H1 (cell line): Measurements from ENCODE around the gene RAVER2. TPM values are rescaled to one million over a fixed set of nuclear protein-coding genes. Genes with fewer than 3 reads are reported as not detected.

ENCODE experiments used
- CTCF ChIA-PET: fragments of 300-600 bp; sonication (Branson Sonifier 250); formaldehyde crosslinking; loops from one replicate; lab custom pipeline; 2021; ENCODE audit not compliant: partially characterized antibody; lab: Charles Lee
- POLR2A ChIA-PET: fragments of 300-600 bp; sonication (Branson Sonifier 250); formaldehyde crosslinking; loops from one replicate; lab custom pipeline; 2021; ENCODE audit warnings: inconsistent platforms; ENCODE audit not compliant: partially characterized antibody; lab: Charles Lee
- DNase-seq, 2 experiments: peaks; one replicate each; pipeline versions ENCODE4 v3.0.0 to v3.0.0-alpha.2; 2010 to 2022; ENCODE audit warnings: low spot score in 2 of 2, low read depth in 1 of 2, mixed read lengths in 1 of 2
- FAIRE-seq: peaks from 2 replicates; lab custom pipeline; 2011; peaks lifted over from hg19 to GRCh38; lab: Jason Lieb, UNC
- H2AFZ ChIP-seq: 2 replicates; pipeline ENCODE4 v1.8.1; 2012; ENCODE audit warnings: low read length, inconsistent platforms
- H2AK5ac ChIP-seq: 2 replicates; pipeline ENCODE4 v1.6.1; 2013; ENCODE audit warnings: low read depth, low read length
- H2BK120ac ChIP-seq: replicated peaks from 2 replicates; pipeline ENCODE3; 2013; ENCODE audit warnings: low read depth, low read length, inconsistent platforms
- H2BK12ac ChIP-seq: 2 replicates; pipeline ENCODE4 v1.6.1; 2013; ENCODE audit warnings: low read depth, low read length
- H2BK15ac ChIP-seq: 2 replicates; pipeline ENCODE4 v1.6.1; 2013; ENCODE audit warnings: low read length
- H2BK20ac ChIP-seq: 2 replicates; pipeline ENCODE4 v1.6.1; 2013; ENCODE audit warnings: low read length
- H2BK5ac ChIP-seq: 2 replicates; pipeline ENCODE4 v1.6.1; 2013; ENCODE audit warnings: low read depth, low read length
- H3K14ac ChIP-seq: 2 replicates; pipeline ENCODE4 v1.6.1; 2013; ENCODE audit warnings: inconsistent platforms; ENCODE audit not compliant: insufficient read length
- H3K18ac ChIP-seq: 2 replicates; pipeline ENCODE4 v1.6.1; 2013; ENCODE audit warnings: low read length; ENCODE audit errors: extremely low read depth
- H3K23ac ChIP-seq: 2 replicates; pipeline ENCODE4 v1.6.1; 2013; ENCODE audit warnings: inconsistent platforms; ENCODE audit not compliant: insufficient read length
- H3K23me2 ChIP-seq: 2 replicates; pipeline ENCODE4 v1.6.1; 2013; ENCODE audit warnings: low read depth, low read length
- H3K27ac ChIP-seq: 2 replicates; pipeline ENCODE4 v1.6.1; 2011; ENCODE audit warnings: low read depth, low read length, inconsistent platforms
- H3K27me3 ChIP-seq, 4 experiments: replicated peaks in 1 of 4; 1 replicate in 1 of 4; 2 replicates in 3 of 4; pipeline versions ENCODE4 v1.6.1 to v1.8.1; 2011 to 2013; ENCODE audit warnings: low read length in 3 of 4, mild to moderate bottlenecking in 3 of 4, inconsistent platforms in 2 of 4, mixed read lengths in 2 of 4, moderate library complexity in 1 of 4; ENCODE audit not compliant: control insufficient read depth in 3 of 4, insufficient read depth in 3 of 4; ENCODE audit errors: extremely low read depth in 1 of 4
- H3K36me3 ChIP-seq, 4 experiments: 2 replicates each; pipeline versions ENCODE4 v1.6.1 to v1.8.1; 2011 to 2013; ENCODE audit warnings: mild to moderate bottlenecking in 4 of 4, low read length in 3 of 4, moderate library complexity in 2 of 4, control low read depth in 1 of 4, inconsistent platforms in 1 of 4; ENCODE audit not compliant: insufficient read depth in 4 of 4, control insufficient read depth in 2 of 4
- H3K4ac ChIP-seq: replicated peaks from 2 replicates; pipeline ENCODE3; 2013; ENCODE audit warnings: low read length, low read depth, mixed read lengths, inconsistent platforms; ENCODE audit not compliant: insufficient read length
- H3K4me1 ChIP-seq, 4 experiments: replicated peaks in 1 of 4; 1 replicate in 1 of 4; 2 replicates in 3 of 4; pipeline versions ENCODE4 v1.6.1 to v1.8.1; 2011 to 2013; ENCODE audit warnings: low read length in 3 of 4, inconsistent platforms in 2 of 4, mixed read lengths in 1 of 4; ENCODE audit not compliant: insufficient read depth in 4 of 4, control insufficient read depth in 3 of 4
- H3K4me2 ChIP-seq, 2 experiments: 2 replicates each; pipeline versions ENCODE4 v1.6.1 to v1.8.1; 2011 to 2013; ENCODE audit warnings: low read depth in 2 of 2, low read length in 2 of 2, control low read depth in 1 of 2, inconsistent platforms in 1 of 2, mild to moderate bottlenecking in 1 of 2; ENCODE audit not compliant: insufficient read depth in 1 of 2
- H3K4me3 ChIP-seq, 4 experiments: fragments of 200-600, 300-600 bp in 1 of 4; sonication (generic), shearing (Covaris generic), sonication (Bioruptor Twin) in 1 of 4; 2 replicates each; pipeline versions ENCODE4 v1.5.1 to v1.8.1; 2011 to 2016; ENCODE audit warnings: low read length in 4 of 4, low read depth in 3 of 4, control low read depth in 2 of 4, inconsistent platforms in 2 of 4, mild to moderate bottlenecking in 2 of 4, mixed read lengths in 1 of 4, moderate library complexity in 1 of 4; ENCODE audit not compliant: insufficient read depth in 2 of 4; ENCODE audit errors: extremely low read depth in 1 of 4
- H3K56ac ChIP-seq: replicated peaks from 2 replicates; pipeline ENCODE3; 2013; ENCODE audit warnings: low read depth, mild to moderate bottlenecking, mixed read lengths, low read length, inconsistent platforms; ENCODE audit not compliant: insufficient read length
- H3K79me1 ChIP-seq: 2 replicates; pipeline ENCODE4 v1.6.1; 2013; ENCODE audit warnings: low read depth, low read length, control low read depth
- H3K79me2 ChIP-seq, 2 experiments: 2 replicates each; pipeline versions ENCODE4 v1.6.1 to v1.8.1; 2012 to 2013; ENCODE audit warnings: low read length in 2 of 2, mild to moderate bottlenecking in 2 of 2, inconsistent platforms in 1 of 2; ENCODE audit not compliant: insufficient read depth in 2 of 2, control insufficient read depth in 1 of 2
- H3K9ac ChIP-seq, 4 experiments: replicated peaks in 1 of 4; 1 replicate in 1 of 4; 2 replicates in 3 of 4; pipeline versions ENCODE4 v1.6.1 to v1.8.1; 2011 to 2013; ENCODE audit warnings: low read depth in 3 of 4, low read length in 3 of 4, control low read depth in 2 of 4, mild to moderate bottlenecking in 2 of 4, moderate library complexity in 2 of 4, inconsistent platforms in 1 of 4; ENCODE audit errors: extremely low read depth in 1 of 4
- H3K9me3 ChIP-seq, 2 experiments: 2 replicates each; pipeline versions ENCODE4 v1.6.1 to v1.8.1; 2012 to 2013; ENCODE audit warnings: mild to moderate bottlenecking in 2 of 2, moderate library complexity in 2 of 2, control low read depth in 1 of 2, inconsistent platforms in 1 of 2, low read depth in 1 of 2, low read length in 1 of 2, mixed read lengths in 1 of 2; ENCODE audit not compliant: insufficient read depth in 2 of 2
- H4K20me1 ChIP-seq, 2 experiments: replicated peaks in 1 of 2; 2 replicates each; pipeline versions ENCODE3 to v1.8.1; 2011 to 2013; ENCODE audit warnings: inconsistent platforms in 2 of 2, low read length in 2 of 2, mild to moderate bottlenecking in 1 of 2; ENCODE audit not compliant: insufficient read depth in 2 of 2, control insufficient read depth in 1 of 2
- H4K5ac ChIP-seq: 2 replicates; pipeline ENCODE4 v1.6.1; 2013; ENCODE audit warnings: low read length, low read depth, mixed read lengths, inconsistent platforms; ENCODE audit not compliant: insufficient read length
- H4K8ac ChIP-seq: 2 replicates; pipeline ENCODE4 v1.8.0; 2013; ENCODE audit warnings: mild to moderate bottlenecking, moderate library complexity, low read length, inconsistent platforms; ENCODE audit not compliant: insufficient read depth; ENCODE audit errors: extremely low read depth
- H4K91ac ChIP-seq: replicated peaks from 2 replicates; pipeline ENCODE3; 2013; ENCODE audit warnings: low read length, mixed read lengths, inconsistent platforms; ENCODE audit not compliant: insufficient read length
- SP4 ChIP-seq: IDR thresholded peaks from 2 replicates; pipeline ENCODE4 v1.6.1; 2012; ENCODE audit warnings: low read length, inconsistent platforms
- WGBS, 2 experiments: shearing (Covaris generic) in 1 of 2; methylation state at CpG; one replicate each; pipeline versions ENCODE4 v1.1.6 to v1.1.7; 2013 to 2015; ENCODE audit warnings: low lambda C conversion rate in 2 of 2, mixed read lengths in 2 of 2, inconsistent platforms in 1 of 2, low coverage in 1 of 2, missing lambda C conversion rate in 1 of 2; ENCODE audit not compliant: insufficient replicate concordance in 2 of 2, insufficient coverage in 1 of 2, insufficient read length in 1 of 2; ENCODE audit errors: extremely low coverage in 1 of 2, missing lambda C conversion rate in 1 of 2; 5-methylcytosine and 5-hydroxymethylcytosine counted together
- polyA plus RNA-seq, 7 experiments: library from polyadenylated mRNA; depleted of rRNA in 3 of 7; stranded (reverse) in 5 of 7; unstranded in 2 of 7; fragments of >200 nt in 5 of 7; fragments of 200-250 nt in 2 of 7; gene quantifications; 1 replicate in 5 of 7; 2 replicates in 1 of 7; 4 replicates in 1 of 7; pipeline versions ENCODE4 v1.2.1 to v1.2.3, GENCODE V29; 2011 to 2013; ENCODE audit warnings: missing spikeins in 2 of 7, mixed read lengths in 2 of 7
- total RNA-seq: library from RNA; stranded (reverse); fragmentation: NEBNext Ultra II Directional; extraction: Animal tissue kit (Norgen Biotek cat#: 25700); gene quantifications from 2 replicates; pipeline ENCODE4 v1.2.1, GENCODE V29; 2021
- TF ChIP-seq, protein P1 (sequence below): IDR thresholded peaks from 2 replicates; pipeline ENCODE4 v1.6.1; 2011; ENCODE audit warnings: low read length, improper control_type of control experiment

Gene RAVER2
- total and polyA plus RNA-seq, 2 of the 8 experiments (the other 6 are each of a cell fraction or from before 2014, with no cell fraction given): 10.5 to 19.5 TPM

- CTCF ChIA-PET: no interaction called here
These were observed 66.3 kb downstream of the RAVER2 start for GRCh38 chr1:64811131-64811530.

More at GRCh38 chr1:64811131-64811530, 66.3 kb downstream of the RAVER2 start:
- H3K23me2 ChIP-seq: no peaks in the 10 kb centered on the region
- H3K56ac ChIP-seq: no peak overlapping the region
- H3K27me3 ChIP-seq: no peaks in the 10 kb centered on the region
- no peaks in the 10 kb centered on the region for H3K9me3 ChIP-seq
- FAIRE-seq (peak; percentile 19), DNase-seq (no peak)
- H3K9ac ChIP-seq: no peak overlapping the region
- WGBS, 2 experiments: 90% methylated on average over 6 of the region's 6 CpGs; no CpG with 5 or more reads in 1 of the 2 experiments
- no peaks in the 10 kb centered on the region for H3K79me2 ChIP-seq
- no peaks in the 10 kb centered on the region for H3K79me1 ChIP-seq
- TF ChIP-seq, protein P1, sequence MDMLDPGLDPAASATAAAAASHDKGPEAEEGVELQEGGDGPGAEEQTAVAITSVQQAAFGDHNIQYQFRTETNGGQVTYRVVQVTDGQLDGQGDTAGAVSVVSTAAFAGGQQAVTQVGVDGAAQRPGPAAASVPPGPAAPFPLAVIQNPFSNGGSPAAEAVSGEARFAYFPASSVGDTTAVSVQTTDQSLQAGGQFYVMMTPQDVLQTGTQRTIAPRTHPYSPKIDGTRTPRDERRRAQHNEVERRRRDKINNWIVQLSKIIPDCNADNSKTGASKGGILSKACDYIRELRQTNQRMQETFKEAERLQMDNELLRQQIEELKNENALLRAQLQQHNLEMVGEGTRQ: no peak
- no peak for TF ChIP-seq SP4
- H4K91ac ChIP-seq: no peak overlapping the region
- no peak overlapping the region for H3K23ac ChIP-seq
- no peaks in the 10 kb centered on the region for H3K4me1 ChIP-seq
- H2AK5ac ChIP-seq: no peak overlapping the region
- H3K18ac ChIP-seq: no peak overlapping the region
- no peak overlapping the region for H2BK12ac ChIP-seq
- H2AFZ ChIP-seq: no peak overlapping the region
- no peak overlapping the region for H2BK120ac ChIP-seq
- no peak overlapping the region for H3K14ac ChIP-seq
- no peak overlapping the region for H2BK20ac ChIP-seq
- H2BK15ac ChIP-seq: no peak overlapping the region
- H3K4me3 ChIP-seq: no peak overlapping the region
- no peak overlapping the region for H4K5ac ChIP-seq
- H3K27ac ChIP-seq: no peak overlapping the region
- no peak overlapping the region for H2BK5ac ChIP-seq
- no peaks in the 10 kb centered on the region for H4K20me1 ChIP-seq
- POLR2A ChIA-PET: no interaction called here
- H4K8ac ChIP-seq: no peak overlapping the region
- peaks cover 0 to 4% (median 1%) of the 10 kb centered on the region in 4 experiments; a peak in 2 of 8 replicates for H3K36me3 ChIP-seq
- no peak overlapping the region for H3K4ac ChIP-seq
- no peak overlapping the region for H3K4me2 ChIP-seq
